ENCODE data around the gene PGAM5. TPM values are rescaled to one million over a fixed set of nuclear protein-coding genes. Genes with fewer than 3 reads are reported as not detected.

PGAM5 gene
- total RNA-seq, 1 donor from 2014 or later: 41.2 TPM

- intact Hi-C loops (cut with DNase I): no loop called here
- Histone ChIP-seq H3K4me1 (peaks cover 12 to 13% of the 10 kb centered on the region in 2 donors), H3K27ac (peak overlapping the region in 1 of 2 donors; percentile 95), H3K36me3 (peaks cover 19 to 21% of the 10 kb centered on the region in 2 donors), H3K27me3 (no peaks in the 10 kb centered on the region), H3K9me3 (no peaks in the 10 kb centered on the region), H3K4me3 (no peak overlapping the region)
- TF ChIP-seq CTCF (IDR thresholded peaks at IDR 0.05): no peak
- no peak for DNase-seq (ENCODE audit: low spot score in 2 of 2)
Measured at GRCh38 chr12:132759359-132759758, 48.7 kb downstream of the PGAM5 start.

- H3K9me3 ChIP-seq: no peaks in the 10 kb centered on the region
- no peaks in the 10 kb centered on the region for H3K27me3 ChIP-seq
- peak within 1 kb of the TSS; percentile 100 for H3K4me3 ChIP-seq
- DNase-seq (ENCODE audit: low spot score in 2 of 2): peak in 1 of 2 donors; percentile 73
- peaks cover 13% of the 10 kb centered on the region in 2 donors for H3K4me1 ChIP-seq
- intact Hi-C loops (cut with DNase I): loop anchor here (1.0 to 5.0 kb wide), 6 partner anchors 51 to 274 kb away; partner anchors contain the start of genes CHFR, GOLGA3, PGAM5 and POLE
- no peak for TF ChIP-seq CTCF (IDR thresholded peaks at IDR 0.05)
- H3K27ac ChIP-seq: peak within 1 kb of the TSS; percentile 97 to 99
- peaks cover 3 to 6% of the 10 kb centered on the region in 2 donors for H3K36me3 ChIP-seq
Measured at GRCh38 chr12:132761032-132761920, 50.6 kb downstream of the PGAM5 start, which contains the start of gene ANKLE2. TSS of gene ANKLE2 (minus strand) at chr12:132761832. CDS start at chr12:132761798, 34 bp downstream.

GRCh38 chr12:132761921-132762583, 51.4 kb downstream of the PGAM5 start:
- peak in 1 of 2 donors; percentile 87 for DNase-seq (ENCODE audit: low spot score in 2 of 2)
- Histone ChIP-seq H3K27me3 (no peaks in the 10 kb centered on the region), H3K27ac (peak overlapping the region; percentile 97 to 99), H3K36me3 (peaks cover 0 to 3% of the 10 kb centered on the region in 2 donors), H3K4me3 (peak overlapping the region; percentile 97 to 100), H3K4me1 (peaks cover 13 to 18% of the 10 kb centered on the region in 2 donors), H3K9me3 (no peaks in the 10 kb centered on the region)
- intact Hi-C loops (cut with DNase I): loop anchor here (1.0 to 5.0 kb wide), 6 partner anchors 52 to 275 kb away; partner anchors contain the start of genes CHFR, GOLGA3, PGAM5 and POLE
- TF ChIP-seq CTCF (IDR thresholded peaks at IDR 0.05): no peak

GRCh38 chr12:132764231-132764630, 53.6 kb downstream of the PGAM5 start:
- Histone ChIP-seq H3K36me3 (peaks cover 0 to 1% of the 10 kb centered on the region in 2 donors), H3K27ac (no peak overlapping the region), H3K9me3 (no peaks in the 10 kb centered on the region), H3K27me3 (no peaks in the 10 kb centered on the region), H3K4me3 (no peak overlapping the region), H3K4me1 (peaks cover 13 to 18% of the 10 kb centered on the region in 2 donors)
- no peak for TF ChIP-seq CTCF (IDR thresholded peaks at IDR 0.05)
- intact Hi-C loops (cut with DNase I): loop anchor here (5.0 kb wide), 3 partner anchors 123 to 277 kb away; partner anchors contain the start of gene CHFR
- DNase-seq (ENCODE audit: low spot score in 2 of 2): no peak

GRCh38 chr12:132765361-132765760, 54.7 kb downstream of the PGAM5 start:
- no peaks in the 10 kb centered on the region for H3K27me3 ChIP-seq
- intact Hi-C loops (cut with DNase I): no loop called here
- H3K9me3 ChIP-seq: no peaks in the 10 kb centered on the region
- DNase-seq (ENCODE audit: low spot score in 2 of 2): no peak
- H3K4me1 ChIP-seq: peaks cover 8 to 9% of the 10 kb centered on the region in 2 donors
- TF ChIP-seq CTCF (IDR thresholded peaks at IDR 0.05): no peak
- H3K27ac ChIP-seq: no peak overlapping the region
- no peak overlapping the region for H3K4me3 ChIP-seq
- H3K36me3 ChIP-seq: peaks cover 4 to 12% of the 10 kb centered on the region in 2 donors
